Measurements from ENCODE around the gene RGS18.

GRCh38 chr1:192225266-192225665 is 67.0 kb downstream of the RGS18 start:
- TF ChIP-seq CTCF (IDR thresholded peaks at IDR 0.05) (no peak), POLR2AphosphoS5 (IDR thresholded peaks at IDR 0.05) (no peak), EP300 (IDR thresholded peaks at IDR 0.05) (no peak), POLR2A (IDR thresholded peaks at IDR 0.05) (no peak)

Data from gastroesophageal sphincter (tissue), 3 donors.